ENCODE results near the gene CYP21A2.

DNA sequence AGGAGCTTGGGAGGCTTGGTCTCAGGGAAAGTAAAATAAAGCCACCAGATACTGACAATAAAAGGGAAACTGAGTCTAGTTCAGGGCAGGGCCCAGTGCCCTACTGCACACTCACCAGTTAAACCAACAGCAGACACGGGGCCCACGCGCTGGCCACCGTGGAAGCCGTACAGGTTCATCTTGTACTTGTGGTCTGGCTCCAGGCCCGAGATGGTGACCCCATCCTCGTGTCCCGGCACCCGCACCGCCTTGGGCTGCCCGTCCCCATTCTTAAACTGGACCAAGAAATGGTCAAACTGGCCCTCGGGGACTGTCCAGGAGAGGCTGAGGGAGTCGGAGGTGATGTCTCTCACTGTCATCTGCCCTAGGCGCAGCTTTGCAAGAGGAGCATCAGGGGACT is 26.5 kb downstream of the CYP21A2 start:
- TF ChIP-seq HDAC6 (IDR thresholded peaks at IDR 0.05; ENCODE audit: low read depth, low read length) (no peak), CEBPB (IDR thresholded peaks at IDR 0.05; ENCODE audit: low read depth, low read length) (no peak), EGR1 (IDR thresholded peaks at IDR 0.05; ENCODE audit: borderline replicate concordance, low read depth, low read length) (no peak), RXRA (IDR thresholded peaks at IDR 0.05; ENCODE audit: insufficient read depth, low read depth, low read length) (no peak)
- TF ChIP-seq, protein P1, sequence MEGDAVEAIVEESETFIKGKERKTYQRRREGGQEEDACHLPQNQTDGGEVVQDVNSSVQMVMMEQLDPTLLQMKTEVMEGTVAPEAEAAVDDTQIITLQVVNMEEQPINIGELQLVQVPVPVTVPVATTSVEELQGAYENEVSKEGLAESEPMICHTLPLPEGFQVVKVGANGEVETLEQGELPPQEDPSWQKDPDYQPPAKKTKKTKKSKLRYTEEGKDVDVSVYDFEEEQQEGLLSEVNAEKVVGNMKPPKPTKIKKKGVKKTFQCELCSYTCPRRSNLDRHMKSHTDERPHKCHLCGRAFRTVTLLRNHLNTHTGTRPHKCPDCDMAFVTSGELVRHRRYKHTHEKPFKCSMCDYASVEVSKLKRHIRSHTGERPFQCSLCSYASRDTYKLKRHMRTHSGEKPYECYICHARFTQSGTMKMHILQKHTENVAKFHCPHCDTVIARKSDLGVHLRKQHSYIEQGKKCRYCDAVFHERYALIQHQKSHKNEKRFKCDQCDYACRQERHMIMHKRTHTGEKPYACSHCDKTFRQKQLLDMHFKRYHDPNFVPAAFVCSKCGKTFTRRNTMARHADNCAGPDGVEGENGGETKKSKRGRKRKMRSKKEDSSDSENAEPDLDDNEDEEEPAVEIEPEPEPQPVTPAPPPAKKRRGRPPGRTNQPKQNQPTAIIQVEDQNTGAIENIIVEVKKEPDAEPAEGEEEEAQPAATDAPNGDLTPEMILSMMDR (IDR thresholded peaks at IDR 0.05; ENCODE audit: control extremely low read depth in 1 of 3, insufficient read depth in 1 of 3, low read depth in 1 of 3, low read length in 3 of 3): no peak
- TF ChIP-seq, protein P2, sequence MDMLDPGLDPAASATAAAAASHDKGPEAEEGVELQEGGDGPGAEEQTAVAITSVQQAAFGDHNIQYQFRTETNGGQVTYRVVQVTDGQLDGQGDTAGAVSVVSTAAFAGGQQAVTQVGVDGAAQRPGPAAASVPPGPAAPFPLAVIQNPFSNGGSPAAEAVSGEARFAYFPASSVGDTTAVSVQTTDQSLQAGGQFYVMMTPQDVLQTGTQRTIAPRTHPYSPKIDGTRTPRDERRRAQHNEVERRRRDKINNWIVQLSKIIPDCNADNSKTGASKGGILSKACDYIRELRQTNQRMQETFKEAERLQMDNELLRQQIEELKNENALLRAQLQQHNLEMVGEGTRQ (IDR thresholded peaks at IDR 0.05; ENCODE audit: low read length): no peak
- TF ChIP-seq, protein P3, sequence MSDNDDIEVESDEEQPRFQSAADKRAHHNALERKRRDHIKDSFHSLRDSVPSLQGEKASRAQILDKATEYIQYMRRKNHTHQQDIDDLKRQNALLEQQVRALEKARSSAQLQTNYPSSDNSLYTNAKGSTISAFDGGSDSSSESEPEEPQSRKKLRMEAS (IDR thresholded peaks at IDR 0.05): no peak
